Naive B cell (primary cell): ENCODE measurements around the gene CFAP77. TPM values are rescaled to one million over a fixed set of nuclear protein-coding genes. Genes with fewer than 3 reads are reported as not detected.
"Not testable (repeated sequence)": the region's sequence is repeated elsewhere in the genome, so short reads cannot be mapped to it uniquely, and the experiment has no call there.

Experiments used
- ATAC-seq, 2 donors: fragments of 150-1000 bp; cut with Tn5 transposase; 2 replicates each; pipeline ENCODE4 v1.10.0; 2021; ENCODE audit warnings: low read depth in 2 of 2, mild to moderate bottlenecking in 2 of 2, moderate library complexity in 2 of 2
- DNase-seq: peaks from one replicate; pipeline ENCODE4 v3.0.0; 2022
- H3K27ac Mint-ChIP-seq, 6 donors: one replicate each; pipeline ENCODE4 v1.8.0; 2020 to 2022; ENCODE audit warnings: mild to moderate bottlenecking in 6 of 6, mixed read lengths in 6 of 6, moderate library complexity in 5 of 6, inconsistent platforms in 2 of 6
- H3K27me3 Mint-ChIP-seq, 3 donors: one replicate each; pipeline ENCODE4 v1.8.0; 2021 to 2022; ENCODE audit warnings: mixed read lengths in 3 of 3, mild to moderate bottlenecking in 1 of 3
- H3K36me3 Mint-ChIP-seq, 2 donors: one replicate each; pipeline ENCODE4 v1.8.0; 2020 to 2022; ENCODE audit warnings: mixed read lengths in 2 of 2, inconsistent platforms in 1 of 2, mild to moderate bottlenecking in 1 of 2
- H3K4me1 Mint-ChIP-seq, 3 donors: one replicate each; pipeline ENCODE4 v1.8.0; 2020 to 2022; ENCODE audit warnings: mixed read lengths in 3 of 3, inconsistent platforms in 1 of 3, mild to moderate bottlenecking in 1 of 3, moderate library complexity in 1 of 3
- H3K4me3 Mint-ChIP-seq, 8 donors: one replicate each; pipeline ENCODE4 v1.8.0; 2020 to 2022; ENCODE audit warnings: mild to moderate bottlenecking in 8 of 8, mixed read lengths in 8 of 8, moderate library complexity in 8 of 8, inconsistent platforms in 2 of 8
- H3K9me3 Mint-ChIP-seq, 7 donors: one replicate each; pipeline ENCODE4 v1.8.0; 2020 to 2022; ENCODE audit warnings: mixed read lengths in 7 of 7, mild to moderate bottlenecking in 5 of 7, inconsistent platforms in 2 of 7, moderate library complexity in 1 of 7
- polyA plus RNA-seq, 6 donors: library from polyadenylated mRNA; unstranded; fragments of 300-500 nt; fragmentation: Illumina TruSeq; gene quantifications; one replicate each; pipeline ENCODE4 v1.2.3, GENCODE V29; 2021; ENCODE audit warnings: low read depth in 6 of 6

The CFAP77 gene
- polyA plus RNA-seq = under 1 TPM in 1 of 6 donors, not detected in 5; 0.16 TPM

DNA sequence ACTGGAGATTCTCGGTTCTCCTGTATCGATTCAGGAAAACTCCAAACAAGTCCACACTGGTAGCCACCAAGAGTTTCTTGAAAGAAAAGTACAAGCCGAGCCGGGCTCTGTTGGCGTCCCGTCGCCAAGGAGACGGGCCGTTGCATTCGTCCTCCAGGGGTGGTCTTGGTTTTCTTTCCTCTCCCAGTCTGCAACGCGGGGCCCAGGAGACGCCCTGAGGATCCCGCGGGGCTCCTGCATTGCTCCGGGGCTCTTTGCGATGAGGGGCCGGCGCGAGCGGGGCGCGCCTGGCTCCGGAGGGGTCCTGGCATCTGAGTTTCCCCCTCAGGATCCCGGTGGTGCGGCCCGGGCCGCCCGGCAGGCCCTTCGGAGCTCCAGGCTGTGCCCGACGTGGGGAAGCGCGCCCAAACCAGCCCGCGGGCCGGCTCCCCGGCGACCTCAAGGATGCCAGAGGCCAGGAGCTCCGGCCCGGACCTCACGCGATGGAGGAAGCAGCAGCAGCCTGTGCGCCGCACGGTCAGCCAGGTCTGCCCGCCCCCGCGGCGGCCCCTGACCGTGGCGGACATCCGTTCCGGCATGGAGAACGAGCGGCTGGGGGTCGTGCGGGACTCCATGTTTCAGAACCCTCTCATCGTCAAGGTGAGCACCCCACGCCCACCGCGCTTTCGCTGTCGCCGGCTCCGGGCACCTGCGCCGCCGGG, at the start of gene CFAP77:
Gene CFAP77 (plus strand): TSS at position 384 of the 701 bp plus-strand sequence. CDS start 61 bp downstream, at position 445.
- Mint-ChIP-seq H3K27me3 (peaks cover 22 to 28% (median 22%) of the 10 kb centered on the region in 3 donors), H3K4me1 (peaks cover 31 to 47% (median 43%) of the 10 kb centered on the region in 3 donors), H3K9me3 (peaks cover 0 to 1% (median 0%) of the 10 kb centered on the region in 7 donors), H3K4me3 (peak within 1 kb of the TSS; percentile 77 to 91 (median 85)), H3K27ac (peak within 1 kb of the TSS; percentile 53 to 86 (median 62)), H3K36me3 (no peaks in the 10 kb centered on the region)
- ATAC-seq (peak; percentile 19 to 22), DNase-seq (peak; percentile 39)

DNA sequence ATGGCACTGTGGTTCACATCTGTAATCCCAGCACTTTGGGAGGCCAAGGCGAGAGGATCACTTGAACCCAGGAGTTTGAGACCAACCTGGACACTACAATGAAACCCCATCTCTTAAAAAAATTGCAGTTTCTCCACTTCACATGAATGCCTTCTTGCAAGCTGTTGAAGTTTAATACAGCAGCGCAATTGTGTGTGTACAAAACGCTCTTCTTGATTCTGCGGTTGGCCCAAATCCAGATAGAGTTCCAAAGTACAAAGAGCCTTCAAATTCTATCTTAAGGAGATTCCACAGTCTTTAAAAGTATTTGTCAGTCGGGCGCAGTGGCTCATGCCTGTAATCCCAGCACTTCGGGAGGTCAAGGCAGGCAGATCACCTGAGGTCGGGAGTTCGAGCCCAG, 45.9 kb upstream of the CFAP77 start:
- Mint-ChIP-seq H3K4me3 (no peak overlapping the region), H3K4me1 (peaks cover 9 to 32% (median 20%) of the 10 kb centered on the region in 3 donors), H3K27ac (no peak overlapping the region), H3K36me3 (no peaks in the 10 kb centered on the region), H3K9me3 (no peaks in the 10 kb centered on the region), H3K27me3 (no peaks in the 10 kb centered on the region)
- ATAC-seq (no peak), DNase-seq (no peak)

DNA sequence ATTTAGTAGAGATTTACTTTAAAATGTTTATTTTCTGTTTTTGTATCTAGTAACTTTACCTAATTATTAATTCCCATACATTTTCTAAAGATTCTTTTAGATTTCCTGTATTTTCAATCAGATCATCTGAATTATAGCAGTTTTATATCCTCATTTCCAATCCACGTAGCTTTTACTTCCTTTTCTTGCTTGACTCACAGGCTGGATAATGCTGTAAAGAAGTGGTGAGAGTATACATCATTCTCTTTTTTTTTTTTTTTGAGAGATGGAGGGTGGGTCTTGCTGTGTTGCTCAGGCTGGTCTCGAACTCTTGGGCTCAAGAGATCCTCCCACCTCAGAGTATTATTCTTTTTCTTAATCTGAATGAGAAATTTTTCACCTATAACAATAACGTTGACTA, 44.0 kb upstream of the CFAP77 start:
- no peaks in the 10 kb centered on the region for H3K9me3 Mint-ChIP-seq
- no peaks in the 10 kb centered on the region for H3K36me3 Mint-ChIP-seq
- no peak for DNase-seq
- peak overlapping the region in 2 of 8 donors; percentile 5 to 20 for H3K4me3 Mint-ChIP-seq
- peaks cover 9 to 33% (median 26%) of the 10 kb centered on the region in 3 donors for H3K4me1 Mint-ChIP-seq
- H3K27ac Mint-ChIP-seq = peak overlapping the region in 4 of 6 donors; percentile 0 to 94 (median 52)
- no peaks in the 10 kb centered on the region for H3K27me3 Mint-ChIP-seq
- ATAC-seq = peak; percentile 45 to 52

DNA sequence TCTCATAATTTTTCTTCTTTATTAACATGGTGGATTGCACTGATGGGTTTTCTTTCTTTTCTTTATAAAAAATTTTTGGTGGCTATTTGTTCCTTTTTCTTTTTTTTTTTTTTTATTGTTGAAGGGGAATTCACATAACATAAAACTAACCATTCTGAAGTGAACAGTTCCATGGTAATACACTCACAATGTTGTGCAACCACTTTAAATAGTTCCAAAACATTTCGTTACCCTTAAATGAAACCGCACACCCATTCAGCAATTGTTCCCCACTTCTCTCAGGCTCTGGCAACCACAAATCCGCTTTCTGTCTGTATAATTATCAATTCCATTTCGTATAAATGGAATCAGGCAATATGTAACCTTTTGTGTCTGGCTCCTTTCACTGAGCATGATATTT, 43.5 kb upstream of the CFAP77 start:
- Mint-ChIP-seq H3K4me1 (peaks cover 9 to 38% (median 26%) of the 10 kb centered on the region in 3 donors), H3K36me3 (no peaks in the 10 kb centered on the region), H3K9me3 (no peaks in the 10 kb centered on the region), H3K4me3 (no peak overlapping the region), H3K27ac (peak overlapping the region in 2 of 6 donors; percentile 5 to 94), H3K27me3 (no peaks in the 10 kb centered on the region)
- no peak for ATAC-seq
- DNase-seq = no peak

DNA sequence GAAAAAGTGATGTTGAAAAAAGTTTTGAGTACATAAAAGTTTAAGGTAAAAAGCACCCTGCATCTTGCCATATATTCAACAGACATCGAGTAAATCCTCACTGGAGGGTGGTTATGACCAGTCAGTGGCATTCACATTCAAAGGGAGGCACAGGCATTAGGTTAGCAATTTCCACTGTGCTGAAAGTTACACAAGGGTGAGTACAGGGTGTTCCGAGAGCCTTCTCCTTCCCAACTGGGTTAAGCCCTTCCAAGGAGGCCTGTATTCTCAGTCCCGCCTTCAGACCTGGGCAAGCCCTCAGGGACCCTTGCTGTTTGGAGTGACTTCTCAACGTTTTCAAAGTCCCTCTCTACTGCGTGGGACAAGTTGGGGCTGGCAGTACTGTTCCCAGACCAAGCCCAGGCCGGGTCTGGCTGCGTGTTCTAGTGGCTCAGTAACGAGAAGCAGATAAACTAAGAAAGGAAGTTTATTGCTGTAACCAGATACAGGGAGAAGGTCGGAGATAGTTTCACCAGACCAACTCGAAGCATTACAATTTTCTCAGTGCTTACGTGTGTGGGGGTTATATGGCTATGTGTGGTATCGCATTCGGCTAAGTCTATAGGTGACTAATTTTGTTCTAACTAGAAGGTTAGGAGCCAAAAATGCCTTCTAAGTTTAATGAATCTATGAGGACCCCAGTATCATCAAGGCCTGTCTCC, 42.2 kb upstream of the CFAP77 start:
- H3K4me3 Mint-ChIP-seq = no peak overlapping the region
- no peaks in the 10 kb centered on the region for H3K9me3 Mint-ChIP-seq
- no peak overlapping the region for H3K27ac Mint-ChIP-seq

DNA sequence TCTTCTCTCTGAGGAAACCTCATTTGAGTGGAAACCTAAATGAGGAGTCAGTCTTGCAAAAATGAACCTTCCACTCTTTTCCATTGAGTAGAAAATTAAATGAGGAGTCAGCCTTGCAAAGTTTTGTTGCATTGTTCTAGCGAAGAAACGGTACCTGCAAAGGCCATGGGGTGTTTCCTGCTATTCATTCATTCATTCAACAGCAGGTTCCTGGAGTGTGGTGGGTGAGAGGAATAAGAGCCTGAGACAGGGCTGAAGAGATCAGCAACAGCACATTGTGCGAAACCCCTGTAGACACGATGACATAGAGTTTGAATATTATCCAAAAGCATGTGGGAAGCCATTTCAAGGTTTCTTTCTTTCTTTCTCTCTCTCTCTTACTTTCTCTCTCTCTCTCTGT, 40.6 kb upstream of the CFAP77 start:
- Mint-ChIP-seq H3K27ac (peak overlapping the region in 2 of 6 donors; percentile 32 to 38), H3K27me3 (no peaks in the 10 kb centered on the region), H3K4me1 (peaks cover 25 to 66% (median 51%) of the 10 kb centered on the region in 3 donors), H3K4me3 (no peak overlapping the region), H3K36me3 (no peaks in the 10 kb centered on the region), H3K9me3 (no peaks in the 10 kb centered on the region)
- DNase-seq (no peak), ATAC-seq (no peak)

More for the DNA sequence above, 42.2 kb upstream of the CFAP77 start:
- H3K36me3 Mint-ChIP-seq = no peaks in the 10 kb centered on the region
- H3K4me1 Mint-ChIP-seq = peaks cover 16 to 49% (median 35%) of the 10 kb centered on the region in 3 donors
- ATAC-seq (no peak), DNase-seq (no peak)
- H3K27me3 Mint-ChIP-seq = no peaks in the 10 kb centered on the region

DNA sequence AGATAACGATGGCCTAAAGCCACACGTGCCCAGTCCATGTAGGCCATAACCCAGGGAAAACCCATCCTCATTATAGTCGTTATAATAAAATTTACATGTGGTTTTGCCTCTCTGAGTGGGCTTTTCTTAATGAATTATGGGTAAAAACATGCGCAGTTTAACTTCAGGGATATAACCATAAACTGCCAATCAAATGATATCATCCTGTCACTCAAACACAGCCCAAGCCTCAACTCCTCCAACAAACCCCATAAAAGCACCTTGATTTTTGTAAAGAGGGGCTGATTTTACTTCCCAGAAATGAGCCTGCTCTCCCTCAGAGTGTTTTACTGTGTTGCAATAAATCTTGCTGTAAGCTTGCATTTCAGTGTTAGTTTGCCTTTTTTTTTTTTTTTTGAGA, 39.4 kb upstream of the CFAP77 start:
- H3K27me3 Mint-ChIP-seq = no peaks in the 10 kb centered on the region
- H3K27ac Mint-ChIP-seq = peak overlapping the region in 2 of 6 donors; percentile 42 to 79
- peaks cover 32 to 69% (median 59%) of the 10 kb centered on the region in 3 donors for H3K4me1 Mint-ChIP-seq
- ATAC-seq (no peak), DNase-seq (no peak)
- no peaks in the 10 kb centered on the region for H3K9me3 Mint-ChIP-seq
- H3K36me3 Mint-ChIP-seq = no peaks in the 10 kb centered on the region
- peak overlapping the region in 1 of 8 donors; percentile 6 for H3K4me3 Mint-ChIP-seq

DNA sequence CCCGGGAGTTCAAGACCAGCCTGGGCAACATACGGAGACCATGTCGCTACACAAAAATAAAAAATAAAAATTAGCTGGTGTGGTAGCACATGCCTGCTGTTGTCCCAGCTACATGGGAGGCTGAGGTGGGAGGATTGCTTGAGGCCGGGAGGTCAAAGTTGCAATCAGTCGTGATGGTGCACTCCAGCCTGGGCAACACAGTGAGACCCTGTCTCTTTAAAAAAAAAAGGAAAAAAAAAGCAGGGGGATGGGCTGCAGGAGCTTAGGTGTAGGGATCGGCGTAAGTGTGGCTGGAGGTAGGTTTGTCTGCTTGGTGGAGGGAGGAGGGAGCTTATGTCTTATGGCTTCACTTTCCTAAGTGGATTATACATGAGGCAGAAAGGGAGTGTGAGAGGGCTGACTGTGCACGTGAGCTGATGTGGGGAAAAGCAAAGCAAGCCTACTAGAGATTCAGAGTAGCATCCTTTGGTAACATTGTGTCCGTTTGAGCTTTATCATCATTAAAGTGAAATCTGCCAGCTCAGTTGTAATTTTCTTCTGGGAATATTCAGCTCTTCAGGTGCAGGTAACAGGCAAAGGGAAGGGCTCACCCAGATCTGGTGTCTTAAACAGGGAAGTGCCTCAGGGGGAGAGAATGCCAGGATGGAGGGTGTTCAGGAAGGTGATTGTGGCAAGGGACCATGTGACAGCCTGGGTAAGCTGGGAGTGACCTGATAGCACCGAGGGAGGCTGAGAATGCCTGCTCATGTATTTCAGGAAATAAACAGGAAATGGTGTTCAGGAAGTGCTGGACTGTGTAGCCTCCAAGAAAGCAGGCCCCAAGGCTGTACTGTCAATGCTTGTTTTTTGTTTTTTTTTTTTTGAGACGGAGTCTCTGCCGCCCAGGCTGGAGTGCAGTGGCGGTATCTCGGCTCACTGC, 37.6 kb upstream of the CFAP77 start:
- Mint-ChIP-seq H3K36me3 (peaks cover 0 to 4% of the 10 kb centered on the region in 2 donors), H3K9me3 (no peaks in the 10 kb centered on the region), H3K4me1 (peaks cover 28 to 56% (median 48%) of the 10 kb centered on the region in 3 donors), H3K4me3 (peak overlapping the region in 7 of 8 donors; percentile 58 to 90 (median 87)), H3K27me3 (no peaks in the 10 kb centered on the region), H3K27ac (peak overlapping the region; percentile 82 to 98 (median 92))
- DNase-seq (no peak), ATAC-seq (peak; percentile 51 to 61)

DNA sequence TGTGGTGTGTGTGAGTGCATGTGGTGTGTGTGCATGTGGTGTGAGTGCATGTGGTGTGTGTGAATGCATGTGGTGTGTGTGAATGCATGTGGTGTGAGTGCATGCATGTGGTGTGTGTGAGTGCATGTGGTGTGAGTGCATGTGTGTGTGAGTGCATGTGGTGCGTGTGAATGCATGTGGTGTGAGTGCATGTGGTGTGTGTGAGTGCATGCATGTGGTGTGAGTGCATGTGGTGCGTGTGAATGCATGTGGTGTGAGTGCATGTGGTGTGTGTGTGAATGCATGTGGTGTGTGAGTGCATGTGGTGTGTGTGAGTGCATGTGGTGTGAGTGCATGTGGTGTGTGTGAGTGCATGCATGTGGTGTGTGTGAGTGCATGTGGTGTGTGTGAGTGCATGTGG, 32.2 kb upstream of the CFAP77 start:
- Mint-ChIP-seq H3K36me3 (peaks cover 0 to 11% of the 10 kb centered on the region in 2 donors), H3K4me1 (peaks cover 36 to 61% (median 43%) of the 10 kb centered on the region in 3 donors)
- H3K4me3 Mint-ChIP-seq, H3K27ac Mint-ChIP-seq, DNase-seq, H3K9me3 Mint-ChIP-seq, ATAC-seq, H3K27me3 Mint-ChIP-seq: not testable (repeated sequence)

DNA sequence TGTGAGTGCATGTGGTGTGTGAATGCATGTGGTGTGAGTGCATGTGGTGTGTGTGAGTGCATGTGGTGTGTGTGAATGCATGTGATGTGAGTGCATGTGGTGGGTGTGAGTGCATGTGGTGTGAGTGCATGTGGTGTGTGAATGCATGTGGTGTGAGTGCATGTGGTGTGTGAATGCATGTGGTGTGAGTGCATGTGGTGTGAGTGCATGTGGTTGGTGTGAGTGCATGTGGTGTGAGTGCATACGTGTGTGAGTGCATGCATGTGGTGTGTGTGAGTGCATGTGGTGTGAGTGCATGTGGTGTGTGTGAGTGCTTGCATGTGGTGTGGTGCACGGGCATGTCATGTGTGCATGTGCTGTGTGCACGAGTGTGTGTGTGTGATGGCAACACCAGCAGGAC, 31.6 kb upstream of the CFAP77 start:
- H3K4me1 Mint-ChIP-seq = peaks cover 38 to 61% (median 43%) of the 10 kb centered on the region in 3 donors
- DNase-seq, H3K9me3 Mint-ChIP-seq, H3K27me3 Mint-ChIP-seq, ATAC-seq, H3K4me3 Mint-ChIP-seq, H3K27ac Mint-ChIP-seq: not testable (repeated sequence)
- peaks cover 0 to 11% of the 10 kb centered on the region in 2 donors for H3K36me3 Mint-ChIP-seq

DNA sequence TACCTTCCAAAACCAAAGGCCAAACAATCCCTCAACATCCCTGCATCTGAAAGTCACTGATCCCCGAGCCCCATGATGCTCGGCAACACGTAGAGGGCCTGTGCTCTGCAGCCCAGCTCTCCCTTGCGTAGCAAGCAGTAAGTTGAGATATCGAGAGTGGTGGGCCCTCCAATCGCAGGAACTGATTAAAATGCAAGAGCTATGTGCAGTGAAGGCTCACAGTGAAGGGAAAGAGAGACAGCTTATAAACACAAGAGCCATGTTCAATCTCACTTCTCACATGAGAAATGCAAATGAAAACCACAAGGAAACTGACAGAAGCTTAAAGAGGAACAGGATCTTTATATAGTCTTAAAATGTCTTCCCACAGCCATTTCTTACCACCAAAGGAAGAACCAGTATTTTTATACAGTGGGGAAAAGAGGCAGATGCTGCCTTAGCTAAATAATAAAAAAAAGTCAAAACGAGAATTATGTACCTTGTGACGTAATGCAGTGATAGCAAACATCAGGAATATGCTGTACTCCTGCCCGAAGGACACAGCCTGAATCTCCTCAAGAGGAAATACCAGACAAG, 28.0 kb upstream of the CFAP77 start:
- no peaks in the 10 kb centered on the region for H3K27me3 Mint-ChIP-seq
- H3K27ac Mint-ChIP-seq = peak overlapping the region; percentile 91 to 99 (median 98)
- peak; percentile 80 for DNase-seq
- H3K4me3 Mint-ChIP-seq = peak overlapping the region; percentile 77 to 92 (median 86)
- H3K4me1 Mint-ChIP-seq = peaks cover 55 to 76% (median 62%) of the 10 kb centered on the region in 3 donors
- ATAC-seq = peak; percentile 69 to 77
- no peaks in the 10 kb centered on the region for H3K9me3 Mint-ChIP-seq
- H3K36me3 Mint-ChIP-seq = peaks cover 8 to 24% of the 10 kb centered on the region in 2 donors

DNA sequence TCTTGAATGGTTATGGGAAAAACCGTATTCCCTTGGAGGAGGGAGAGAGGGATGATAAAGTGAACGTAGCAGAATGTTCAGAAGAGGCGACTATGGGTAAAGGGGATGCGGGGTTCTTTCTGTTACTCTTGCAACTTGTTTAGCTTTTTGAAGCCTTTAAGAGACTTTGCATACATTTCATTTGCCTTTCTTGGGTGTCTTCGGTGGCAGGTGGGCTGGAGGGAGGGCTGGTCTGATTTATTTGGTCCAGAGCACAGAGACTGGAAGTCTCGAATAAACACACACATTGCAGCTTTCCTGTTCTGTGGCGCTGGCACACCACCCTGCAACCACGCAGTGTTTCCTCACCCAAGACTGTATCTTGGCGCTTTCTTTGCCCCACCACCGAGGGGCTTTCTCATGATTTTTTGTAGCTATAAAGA, 26.5 kb upstream of the CFAP77 start:
- no peaks in the 10 kb centered on the region for H3K9me3 Mint-ChIP-seq
- DNase-seq = peak; percentile 82

More for the DNA sequence above, 26.5 kb upstream of the CFAP77 start:
- ATAC-seq = peak; percentile 73 to 78
- H3K27ac Mint-ChIP-seq = peak overlapping the region; percentile 93 to 99 (median 98)
- H3K4me3 Mint-ChIP-seq = peak overlapping the region; percentile 54 to 92 (median 86)
- peaks cover 55 to 76% (median 67%) of the 10 kb centered on the region in 3 donors for H3K4me1 Mint-ChIP-seq
- H3K27me3 Mint-ChIP-seq = no peaks in the 10 kb centered on the region
- peaks cover 8 to 34% of the 10 kb centered on the region in 2 donors for H3K36me3 Mint-ChIP-seq
